PFSK-1 (cell line): Measurements from ENCODE around the gene GRAMD1B.

ENCODE experiments used
- FOXP2 ChIP-seq: optimal IDR thresholded peaks from 2 replicates; pipeline ENCODE3; 2011; ENCODE audit warnings: borderline replicate concordance, control low read depth, inconsistent platforms; ENCODE audit not compliant: insufficient read depth; ENCODE audit errors: extremely low read length, extremely low read depth
- POLR2AphosphoS5 ChIP-seq: IDR thresholded peaks from 2 replicates; pipeline ENCODE4 v1.6.1; 2012; ENCODE audit warnings: low read depth, mild to moderate bottlenecking, control low read depth, low read length, moderate library complexity
- REST ChIP-seq, 2 experiments: IDR thresholded peaks; 2 replicates each; pipeline versions ENCODE4 v1.6.1 to v1.8.0; 2011 to 2012; ENCODE audit warnings: low read depth in 2 of 2, low read length in 2 of 2, control low read depth in 1 of 2, inconsistent platforms in 1 of 2, mild to moderate bottlenecking in 1 of 2, moderate library complexity in 1 of 2; ENCODE audit not compliant: insufficient read depth in 1 of 2
- SIN3A ChIP-seq: IDR thresholded peaks from 2 replicates; pipeline ENCODE4 v1.6.1; 2012; ENCODE audit warnings: mild to moderate bottlenecking, low read length, moderate library complexity, borderline replicate concordance; ENCODE audit not compliant: insufficient read depth
- TAF1 ChIP-seq: IDR thresholded peaks from 2 replicates; pipeline ENCODE4 v1.6.1; 2012; ENCODE audit warnings: low read length, control low read depth, borderline replicate concordance; ENCODE audit not compliant: insufficient read depth

The GRAMD1B gene

GRCh38 chr11:123418351-123419114, 11.5 kb upstream of the GRAMD1B start:
- TF ChIP-seq REST (IDR thresholded peaks at IDR 0.05; ENCODE audit: insufficient read depth in 1 of 2, low read depth in 2 of 2, low read length in 2 of 2), result no peak
- no peak for TF ChIP-seq SIN3A
- TF ChIP-seq FOXP2, result no peak
- no peak for TF ChIP-seq TAF1
- TF ChIP-seq POLR2AphosphoS5, result no peak

GRCh38 chr11:123419731-123420452, 10.2 kb upstream of the GRAMD1B start:
- TF ChIP-seq TAF1, result no peak
- no peak for TF ChIP-seq POLR2AphosphoS5
- TF ChIP-seq REST (IDR thresholded peaks at IDR 0.05; ENCODE audit: insufficient read depth in 1 of 2, low read depth in 2 of 2, low read length in 2 of 2), result no peak
- TF ChIP-seq FOXP2, result no peak
- no peak for TF ChIP-seq SIN3A

DNA sequence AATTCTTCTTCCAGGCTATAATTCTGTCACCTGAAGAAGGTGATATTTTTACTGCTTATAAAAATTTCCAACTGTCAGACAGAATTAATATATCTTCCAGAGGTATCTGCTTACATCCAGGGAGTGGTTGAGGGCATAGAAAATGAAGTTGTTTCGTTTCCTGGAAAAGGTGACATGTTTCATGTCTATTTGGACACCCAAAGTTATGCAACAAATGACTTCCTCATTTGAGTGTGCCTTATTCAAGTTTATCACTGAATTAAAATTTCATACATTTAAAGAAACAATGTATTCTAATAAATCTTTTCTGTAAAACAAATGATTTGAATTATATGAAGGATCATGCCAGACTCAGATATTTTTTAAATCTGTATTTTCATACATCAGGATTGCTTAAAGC, 8.5 kb upstream of the GRAMD1B start:
- TF ChIP-seq TAF1, result no peak
- no peak for TF ChIP-seq FOXP2
- TF ChIP-seq SIN3A, result no peak
- TF ChIP-seq REST (IDR thresholded peaks at IDR 0.05; ENCODE audit: insufficient read depth in 1 of 2, low read depth in 2 of 2, low read length in 2 of 2), result no peak
- TF ChIP-seq POLR2AphosphoS5, result no peak

DNA sequence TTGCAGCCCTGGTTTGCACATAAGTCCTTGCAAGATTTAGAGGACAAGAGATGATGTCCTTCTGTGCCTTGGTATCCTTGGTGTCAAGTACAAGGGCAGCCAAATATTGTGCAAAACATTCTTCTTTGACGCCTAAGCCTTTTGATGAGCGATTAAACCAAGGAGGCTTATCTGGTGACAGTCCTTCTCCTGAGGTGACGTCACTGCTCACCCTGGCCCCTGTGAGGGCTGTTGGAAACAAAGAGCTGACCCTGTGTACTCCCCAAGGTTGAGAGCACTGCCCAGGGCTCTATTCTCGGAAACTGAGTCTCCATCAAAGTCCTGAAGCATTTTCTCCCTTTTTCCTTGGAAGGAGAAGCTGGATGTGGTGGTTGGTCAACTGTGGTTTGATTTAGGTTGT, 4.7 kb upstream of the GRAMD1B start:
- no peak for TF ChIP-seq REST (IDR thresholded peaks at IDR 0.05; ENCODE audit: insufficient read depth in 1 of 2, low read depth in 2 of 2, low read length in 2 of 2)
- no peak for TF ChIP-seq SIN3A
- no peak for TF ChIP-seq TAF1
- TF ChIP-seq FOXP2, result no peak
- TF ChIP-seq POLR2AphosphoS5, result no peak
